ENCODE measurements around the gene FOXP2. TPM values are rescaled to one million over a fixed set of nuclear protein-coding genes. Genes with fewer than 3 reads are reported as not detected.

FOXP2 gene
- total and polyA plus RNA-seq, 10 of the 15 experiments (the other 5 are each of a cell fraction or from before 2014, with no cell fraction given), result 0.99 to 2.5 (median 1.8) TPM

DNA sequence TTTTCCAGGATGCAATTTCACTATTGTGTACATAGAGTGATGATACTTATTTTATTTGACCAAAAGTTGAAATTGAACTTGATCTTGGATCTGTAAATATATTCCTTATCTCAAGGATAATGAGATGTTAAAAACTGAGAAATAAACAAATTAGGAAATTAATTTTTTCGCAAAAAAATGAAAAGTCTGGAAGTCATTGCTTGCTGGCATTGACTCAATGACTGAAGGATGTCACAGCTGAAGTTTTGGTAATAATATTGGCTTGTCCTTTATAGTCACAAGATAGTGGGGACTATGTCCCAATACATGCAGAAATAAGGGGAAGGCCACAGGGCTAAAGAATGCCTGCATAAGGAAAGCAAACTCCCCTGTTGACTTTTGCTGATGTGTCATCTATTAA lies 92.8 kb downstream of the FOXP2 start (continued):
- TF ChIP-seq CHD2 (IDR thresholded peaks at IDR 0.05; ENCODE audit: borderline replicate concordance, low read depth, low read length) (no peak), PAX8 (IDR thresholded peaks at IDR 0.05) (no peak), CBX3 (IDR thresholded peaks at IDR 0.05; ENCODE audit: borderline replicate concordance, low read depth) (no peak), HDAC6 (IDR thresholded peaks at IDR 0.05; ENCODE audit: unreplicated experiment) (no peak), MEF2A (IDR thresholded peaks at IDR 0.05; ENCODE audit: insufficient read depth, low read depth, low read length) (no peak)
- TF ChIP-seq, protein P1, sequence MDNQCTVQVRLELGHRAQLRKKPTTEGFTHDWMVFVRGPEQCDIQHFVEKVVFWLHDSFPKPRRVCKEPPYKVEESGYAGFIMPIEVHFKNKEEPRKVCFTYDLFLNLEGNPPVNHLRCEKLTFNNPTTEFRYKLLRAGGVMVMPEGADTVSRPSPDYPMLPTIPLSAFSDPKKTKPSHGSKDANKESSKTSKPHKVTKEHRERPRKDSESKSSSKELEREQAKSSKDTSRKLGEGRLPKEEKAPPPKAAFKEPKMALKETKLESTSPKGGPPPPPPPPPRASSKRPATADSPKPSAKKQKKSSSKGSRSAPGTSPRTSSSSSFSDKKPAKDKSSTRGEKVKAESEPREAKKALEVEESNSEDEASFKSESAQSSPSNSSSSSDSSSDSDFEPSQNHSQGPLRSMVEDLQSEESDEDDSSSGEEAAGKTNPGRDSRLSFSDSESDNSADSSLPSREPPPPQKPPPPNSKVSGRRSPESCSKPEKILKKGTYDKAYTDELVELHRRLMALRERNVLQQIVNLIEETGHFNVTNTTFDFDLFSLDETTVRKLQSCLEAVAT (IDR thresholded peaks at IDR 0.05), result no peak

DNA sequence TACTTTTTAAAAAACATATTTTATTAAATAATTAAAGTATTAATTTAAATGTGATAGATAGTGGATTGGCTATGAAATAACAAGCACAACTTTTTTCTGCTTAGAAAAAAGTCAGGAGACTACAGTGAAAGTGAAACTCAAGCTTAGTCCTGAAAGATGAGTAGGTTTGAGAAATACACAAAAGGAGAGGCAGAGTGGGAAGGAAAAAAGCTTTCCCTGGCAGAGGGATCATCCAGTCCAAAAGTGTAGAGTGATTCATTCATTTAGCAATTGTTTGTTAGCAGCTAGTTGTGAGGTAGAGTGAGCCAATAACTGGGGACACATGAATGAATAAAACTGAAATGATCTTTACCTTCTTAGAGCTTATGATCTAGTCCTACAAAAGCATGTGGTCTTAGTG lies 93.5 kb downstream of the FOXP2 start:
- no peak overlapping the region for H2AFZ ChIP-seq (ENCODE audit: control insufficient read depth, low read depth, low read length)
- H3K36me3 ChIP-seq (ENCODE audit: control insufficient read depth in 2 of 2, insufficient read depth in 2 of 2, low read length in 1 of 2), result no peaks in the 10 kb centered on the region
- no peak overlapping the region for H3K4me3 ChIP-seq
- no peaks in the 10 kb centered on the region for H3K9me3 ChIP-seq (replicated peaks; ENCODE audit: control insufficient read depth, insufficient read depth, low read length)
- no peaks in the 10 kb centered on the region for H3K4me1 ChIP-seq (ENCODE audit: control insufficient read depth, insufficient read depth, low read length)
- in situ Hi-C loops (cut with MboI) (no loop called here), intact Hi-C loops (cut with micrococcal nuclease; ENCODE audit: unreplicated experiment) (no loop called here)
- FAIRE-seq (no peak), DNase-seq (ENCODE audit: low read depth, low spot score) (no peak), ATAC-seq (no peak)
- no peaks in the 10 kb centered on the region for H3K79me2 ChIP-seq (ENCODE audit: control insufficient read depth, insufficient read depth, low read length)
- TF ChIP-seq, protein P2, sequence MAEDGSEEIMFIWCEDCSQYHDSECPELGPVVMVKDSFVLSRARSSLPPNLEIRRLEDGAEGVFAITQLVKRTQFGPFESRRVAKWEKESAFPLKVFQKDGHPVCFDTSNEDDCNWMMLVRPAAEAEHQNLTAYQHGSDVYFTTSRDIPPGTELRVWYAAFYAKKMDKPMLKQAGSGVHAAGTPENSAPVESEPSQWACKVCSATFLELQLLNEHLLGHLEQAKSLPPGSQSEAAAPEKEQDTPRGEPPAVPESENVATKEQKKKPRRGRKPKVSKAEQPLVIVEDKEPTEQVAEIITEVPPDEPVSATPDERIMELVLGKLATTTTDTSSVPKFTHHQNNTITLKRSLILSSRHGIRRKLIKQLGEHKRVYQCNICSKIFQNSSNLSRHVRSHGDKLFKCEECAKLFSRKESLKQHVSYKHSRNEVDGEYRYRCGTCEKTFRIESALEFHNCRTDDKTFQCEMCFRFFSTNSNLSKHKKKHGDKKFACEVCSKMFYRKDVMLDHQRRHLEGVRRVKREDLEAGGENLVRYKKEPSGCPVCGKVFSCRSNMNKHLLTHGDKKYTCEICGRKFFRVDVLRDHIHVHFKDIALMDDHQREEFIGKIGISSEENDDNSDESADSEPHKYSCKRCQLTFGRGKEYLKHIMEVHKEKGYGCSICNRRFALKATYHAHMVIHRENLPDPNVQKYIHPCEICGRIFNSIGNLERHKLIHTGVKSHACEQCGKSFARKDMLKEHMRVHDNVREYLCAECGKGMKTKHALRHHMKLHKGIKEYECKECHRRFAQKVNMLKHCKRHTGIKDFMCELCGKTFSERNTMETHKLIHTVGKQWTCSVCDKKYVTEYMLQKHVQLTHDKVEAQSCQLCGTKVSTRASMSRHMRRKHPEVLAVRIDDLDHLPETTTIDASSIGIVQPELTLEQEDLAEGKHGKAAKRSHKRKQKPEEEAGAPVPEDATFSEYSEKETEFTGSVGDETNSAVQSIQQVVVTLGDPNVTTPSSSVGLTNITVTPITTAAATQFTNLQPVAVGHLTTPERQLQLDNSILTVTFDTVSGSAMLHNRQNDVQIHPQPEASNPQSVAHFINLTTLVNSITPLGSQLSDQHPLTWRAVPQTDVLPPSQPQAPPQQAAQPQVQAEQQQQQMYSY (CRISPR knock-in tag; IDR thresholded peaks at IDR 0.05), result no peak
- TF ChIP-seq YBX1 (IDR thresholded peaks at IDR 0.05), result no peak
- TF ChIP-seq TCF3 (IDR thresholded peaks at IDR 0.05; ENCODE audit: borderline replicate concordance, insufficient read depth, low read depth, low read length), result no peak
- no peak for TF ChIP-seq EGR1 (IDR thresholded peaks at IDR 0.05; ENCODE audit: borderline replicate concordance in 1 of 2, low read depth in 2 of 2, low read length in 2 of 2)
- TF ChIP-seq BACH1 (IDR thresholded peaks at IDR 0.05; ENCODE audit: borderline replicate concordance), result no peak
- TF ChIP-seq POLR2AphosphoS2 (IDR thresholded peaks at IDR 0.05; ENCODE audit: low read depth, low read length), result no peak
- TF ChIP-seq JUND (IDR thresholded peaks at IDR 0.05; ENCODE audit: low read depth, low read length), result no peak
- no peak for TF ChIP-seq STAT1 (conservative IDR thresholded peaks at IDR 0.05)
- no peak for TF ChIP-seq RFX5 (IDR thresholded peaks at IDR 0.05; ENCODE audit: low read depth, low read length)
- no peak for TF ChIP-seq TARDBP (IDR thresholded peaks at IDR 0.05; ENCODE audit: borderline replicate concordance)
- no peak for TF ChIP-seq GATAD2B (conservative IDR thresholded peaks at IDR 0.05; ENCODE audit: low read depth)
- TF ChIP-seq CREM (IDR thresholded peaks at IDR 0.05; ENCODE audit: low read depth), result no peak
- no peak for TF ChIP-seq PML (IDR thresholded peaks at IDR 0.05; ENCODE audit: low read length)
- ChIA-PET RAD21 (ENCODE audit: unreplicated experiment) (no interaction called here), SMC1A (ENCODE audit: uncharacterized antibody, unreplicated experiment) (interaction anchor here (0.8 kb wide), 1 partner anchor 155 kb away, joined by 3 read pairs; no protein-coding TSS in a partner anchor), POLR2A (no interaction called here), CTCF (no interaction called here)
- H3K9ac ChIP-seq (ENCODE audit: control insufficient read depth, insufficient read depth, low read length), result no peak overlapping the region
- H3K27ac ChIP-seq (ENCODE audit: control insufficient read depth, insufficient read depth), result no peak overlapping the region
- no peak overlapping the region for H3K4me2 ChIP-seq (ENCODE audit: control insufficient read depth, insufficient read depth)
- no peaks in the 10 kb centered on the region for H3K27me3 ChIP-seq (replicated peaks in 1 of 2; ENCODE audit: control insufficient read depth in 2 of 2, insufficient read depth in 2 of 2, low read length in 1 of 2)
- BruUV-seq (replicated peaks), result no TSS peak
- H4K20me1 ChIP-seq (ENCODE audit: control insufficient read depth, insufficient read depth), result no peaks in the 10 kb centered on the region

Data from GM12878 (cell line).